GM12878 (cell line): Measurements from ENCODE around the gene RGCC. TPM values are rescaled to one million over a fixed set of nuclear protein-coding genes. Genes with fewer than 3 reads are reported as not detected.

Source experiments
- ATAC-seq: fragments of 200-7000 bp; cut with Tn5 transposase; 3 replicates; pipeline ENCODE4 v1.9.1; 2020; ENCODE audit warnings: mild to moderate bottlenecking, moderate library complexity
- BruUV-seq: library from RNA; stranded (reverse); fragments of 400-500 nt; replicated peaks from 2 replicates; lab custom pipeline; 2021; lab: Mats Ljungman, UMichigan
- CTCF ChIA-PET: fragments of 300-600 bp; sonication (Branson Sonifier 250); formaldehyde crosslinking; extraction: SDS; loops from one replicate; lab custom pipeline; 2021; ENCODE audit warnings: inconsistent platforms; lab: Yijun Ruan, JAX
- POLR2A ChIA-PET: fragments of 350-600 bp; formaldehyde crosslinking; extraction: SDS; loops from one replicate; lab custom pipeline; 2021; ENCODE audit warnings: inconsistent platforms; lab: Charles Lee
- RAD21 ChIA-PET: fragments of 300-600 bp; sonication (Branson Sonifier 250); formaldehyde crosslinking; loops from one replicate; lab custom pipeline; 2023; ENCODE audit warnings: antibody characterized with exemption; ENCODE audit not compliant: unreplicated experiment; lab: Charles Lee
- SMC1A ChIA-PET: fragments of 300-600 bp; sonication (Branson Sonifier 250); formaldehyde crosslinking; loops from one replicate; lab custom pipeline; 2023; ENCODE audit not compliant: unreplicated experiment, uncharacterized antibody; lab: Charles Lee
- DNase-seq: peaks from one replicate; pipeline ENCODE4 v3.0.0-alpha.2; 2011; ENCODE audit warnings: low read depth, low spot score
- FAIRE-seq: peaks from 3 replicates; lab custom pipeline; 2011; peaks lifted over from hg19 to GRCh38; lab: Jason Lieb, UNC
- H2AFZ ChIP-seq: 2 replicates; pipeline ENCODE4 v1.6.0; 2011; ENCODE audit warnings: low read depth, low read length, control low read depth; ENCODE audit not compliant: control insufficient read depth
- H3K27ac ChIP-seq: 2 replicates; pipeline ENCODE4 v1.5.1; 2011; ENCODE audit warnings: control low read depth; ENCODE audit not compliant: control insufficient read depth, insufficient read depth
- H3K27me3 ChIP-seq, 2 experiments: replicated peaks in 1 of 2; 2 replicates each; pipeline versions ENCODE4 v1.6.0 to v1.6.1; 2011; ENCODE audit warnings: low read length in 1 of 2; ENCODE audit not compliant: control insufficient read depth in 2 of 2, insufficient read depth in 2 of 2
- H3K36me3 ChIP-seq, 2 experiments: 2 replicates each; pipeline ENCODE4 v1.5.1; 2011; ENCODE audit warnings: low read length in 1 of 2; ENCODE audit not compliant: control insufficient read depth in 2 of 2, insufficient read depth in 2 of 2
- H3K4me1 ChIP-seq: 2 replicates; pipeline ENCODE4 v1.6.1; 2011; ENCODE audit warnings: mild to moderate bottlenecking, low read length, moderate library complexity, mixed read lengths; ENCODE audit not compliant: control insufficient read depth, insufficient read depth
- H3K4me2 ChIP-seq: 2 replicates; pipeline ENCODE4 v1.6.0; 2011; ENCODE audit warnings: control low read depth; ENCODE audit not compliant: control insufficient read depth, insufficient read depth
- H3K4me3 ChIP-seq: fragments of 200-600 bp; sonication (generic); 2 replicates; pipeline ENCODE4 v1.5.1; 2016
- H3K79me2 ChIP-seq: 2 replicates; pipeline ENCODE4 v1.6.0; 2011; ENCODE audit warnings: low read length; ENCODE audit not compliant: control insufficient read depth, insufficient read depth
- H3K9ac ChIP-seq: 2 replicates; pipeline ENCODE4 v1.8.0; 2011; ENCODE audit warnings: low read length, control low read depth, mixed read lengths; ENCODE audit not compliant: control insufficient read depth, insufficient read depth
- H3K9me3 ChIP-seq: replicated peaks from 3 replicates; pipeline ENCODE4 v1.5.1; 2011; ENCODE audit warnings: mild to moderate bottlenecking, low read length; ENCODE audit not compliant: control insufficient read depth, insufficient read depth
- H4K20me1 ChIP-seq: 2 replicates; pipeline ENCODE4 v1.6.0; 2011; ENCODE audit not compliant: control insufficient read depth, insufficient read depth
- BACH1 ChIP-seq: fragments of 450-650 bp; IDR thresholded peaks from 2 replicates; pipeline ENCODE4 v1.6.1; 2017; ENCODE audit warnings: mild to moderate bottlenecking, borderline replicate concordance
- BHLHE40 ChIP-seq, 2 experiments: fragments of 450-650 bp in 1 of 2; IDR thresholded peaks; 2 replicates each; pipeline ENCODE4 v1.6.1; 2011 to 2017; ENCODE audit warnings: low read depth in 2 of 2, borderline replicate concordance in 1 of 2, improper control_type of control experiment in 1 of 2, low read length in 1 of 2, mild to moderate bottlenecking in 1 of 2
- CBFB ChIP-seq: IDR thresholded peaks from 2 replicates; pipeline ENCODE4 v1.6.1; 2016; ENCODE audit warnings: antibody characterized with exemption, low read depth
- ESRRA ChIP-seq: IDR thresholded peaks from 2 replicates; pipeline ENCODE4 v1.6.1; 2012; ENCODE audit warnings: mild to moderate bottlenecking, low read length, improper control_type of control experiment
- HCFC1 ChIP-seq: fragments of 150-350 bp; IDR thresholded peaks from 2 replicates; pipeline ENCODE4 v1.6.1; 2014; ENCODE audit warnings: low read length
- MYC ChIP-seq: IDR thresholded peaks from 2 replicates; pipeline ENCODE4 v1.6.1; 2011; ENCODE audit warnings: mild to moderate bottlenecking, low read length, moderate library complexity, inconsistent platforms; ENCODE audit not compliant: insufficient read depth, insufficient replicate concordance, insufficient read length, severe bottlenecking
- POLR2A ChIP-seq: IDR thresholded peaks from 2 replicates; pipeline ENCODE4 v1.6.1; 2011; ENCODE audit warnings: low read depth, mild to moderate bottlenecking, low read length
- RAD51 ChIP-seq: fragments of 450-650 bp; IDR thresholded peaks from 2 replicates; pipeline ENCODE4 v1.6.1; 2016; ENCODE audit warnings: moderate library complexity, mild to moderate bottlenecking, inconsistent platforms
- WGBS: methylation state at CpG from one replicate; pipeline ENCODE4 v1.1.6; 2016; ENCODE audit warnings: low lambda C conversion rate; ENCODE audit not compliant: insufficient replicate concordance, insufficient coverage; ENCODE audit errors: missing lambda C conversion rate; 5-methylcytosine and 5-hydroxymethylcytosine counted together
- in situ Hi-C: fragments of 300-500 bp; cut with MboI; formaldehyde crosslinking; loops from 9 replicates; pipeline ENCODE4 v1.14.3; 2018; ENCODE audit warnings: mixed read lengths
- intact Hi-C: fragments of 100-400 bp; cut with micrococcal nuclease; formaldehyde crosslinking; loops from one replicate; pipeline ENCODE4 v1.14.2; 2022; ENCODE audit not compliant: unreplicated experiment
- polyA plus RNA-seq, 11 experiments: library from polyadenylated mRNA; depleted of rRNA in 4 of 11; unstranded in 6 of 11; stranded (reverse) in 5 of 11; fragments of >200 nt; fragmentation: Nextera tagmentation in 4 of 11; fragmentation: Illumina TruSeq in 1 of 11; extraction: Ambion mirVana in 4 of 11; extraction: Trizol in 1 of 11; gene quantifications; 1 replicate in 1 of 11; 2 replicates in 10 of 11; pipeline versions ENCODE4 v1.2.1 to v1.2.3, GENCODE V29; 2011 to 2016; ENCODE audit warnings: inconsistent platforms in 2 of 11, missing spikeins in 2 of 11, low read depth in 1 of 11
- total RNA-seq, 4 experiments: library from RNA; depleted of rRNA in 3 of 4; stranded (reverse); fragments of >200 nt in 3 of 4; fragmentation: Illumina TruSeq in 1 of 4; extraction: Trizol in 1 of 4; gene quantifications; 2 replicates each; pipeline versions ENCODE4 v1.2.1 to v1.2.3, GENCODE V29; 2013 to 2021
- TF ChIP-seq, protein P1 (sequence below): fragments of 450-650 bp; IDR thresholded peaks from 2 replicates; pipeline ENCODE4 v1.6.1; 2018; ENCODE audit warnings: mild to moderate bottlenecking, low read depth, moderate library complexity; ENCODE audit not compliant: partially characterized antibody
- TF ChIP-seq, protein P2 (sequence below): fragments of 450-650 bp; IDR thresholded peaks from 2 replicates; pipeline ENCODE4 v1.6.1; 2014; ENCODE audit warnings: mild to moderate bottlenecking
- TF ChIP-seq, protein P3 (sequence below): fragments of 450-650 bp; formaldehyde crosslinking; IDR thresholded peaks from 2 replicates; pipeline ENCODE4 v1.4.0; 2020; ENCODE audit warnings: mild to moderate bottlenecking, moderate library complexity
- TF ChIP-seq, protein P4 (sequence below): fragments of 450-650 bp; IDR thresholded peaks from 2 replicates; pipeline ENCODE4 v1.6.1; 2017; ENCODE audit warnings: antibody characterized with exemption, mild to moderate bottlenecking, moderate library complexity

Gene RGCC
- total and polyA plus RNA-seq, 10 of the 15 experiments (the other 5 are each of a cell fraction or from before 2014, with no cell fraction given) = 0.41 to 19.4 (median 9.9) TPM

DNA sequence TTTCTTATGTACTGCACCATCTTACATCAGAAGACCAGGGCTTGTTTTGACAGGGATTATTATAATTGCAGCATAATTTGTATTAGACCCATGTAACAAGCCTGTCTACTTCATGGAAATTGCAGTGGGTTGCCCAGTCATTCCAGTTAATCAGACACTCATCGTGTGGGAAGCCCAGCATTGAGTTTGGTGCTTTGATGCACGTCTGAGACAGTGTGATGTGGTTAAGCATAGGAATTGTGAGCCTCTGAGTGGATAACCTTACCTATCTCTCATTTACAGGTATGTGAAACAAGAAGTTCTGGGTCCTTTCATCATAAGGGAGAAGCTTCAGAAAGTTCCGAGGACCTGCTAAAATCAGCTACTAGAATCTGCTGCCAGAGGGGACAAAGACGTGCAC is 12.8 kb downstream of the RGCC start:
- Histone ChIP-seq H3K27me3 (no peaks in the 10 kb centered on the region), H3K36me3 (peaks cover 0 to 4% of the 10 kb centered on the region in 2 experiments; a peak in 1 of 4 replicates), H3K4me1 (peaks cover 16% of the 10 kb centered on the region), H4K20me1 (no peaks in the 10 kb centered on the region), H3K9me3 (no peaks in the 10 kb centered on the region), H3K79me2 (no peaks in the 10 kb centered on the region), H3K4me3 (no peak overlapping the region), H3K4me2 (no peak overlapping the region), H3K27ac (no peak overlapping the region), H3K9ac (no peak overlapping the region), H2AFZ (no peak overlapping the region)
- ATAC-seq (no peak), DNase-seq (no peak), FAIRE-seq (no peak)
- SMC1A ChIA-PET = interaction anchor here (0.6 to 1.8 kb wide), 3 partner anchors 10 to 507 kb away, joined by 3 to 5 read pairs (median 4); no protein-coding TSS in a partner anchor
- CTCF ChIA-PET = interaction anchor here (0.6 to 2.8 kb wide), 2 partner anchors 11 to 266 kb away, joined by 4 to 14 read pairs; no protein-coding TSS in a partner anchor
- RAD21 ChIA-PET = no interaction called here
- in situ Hi-C loops (no loop called here), intact Hi-C loops (no loop called here)
- 83% methylated on average over 4 of the region's 4 CpGs for WGBS
- POLR2A ChIA-PET = no interaction called here
- no TSS peak for BruUV-seq
- TF ChIP-seq, protein P1, sequence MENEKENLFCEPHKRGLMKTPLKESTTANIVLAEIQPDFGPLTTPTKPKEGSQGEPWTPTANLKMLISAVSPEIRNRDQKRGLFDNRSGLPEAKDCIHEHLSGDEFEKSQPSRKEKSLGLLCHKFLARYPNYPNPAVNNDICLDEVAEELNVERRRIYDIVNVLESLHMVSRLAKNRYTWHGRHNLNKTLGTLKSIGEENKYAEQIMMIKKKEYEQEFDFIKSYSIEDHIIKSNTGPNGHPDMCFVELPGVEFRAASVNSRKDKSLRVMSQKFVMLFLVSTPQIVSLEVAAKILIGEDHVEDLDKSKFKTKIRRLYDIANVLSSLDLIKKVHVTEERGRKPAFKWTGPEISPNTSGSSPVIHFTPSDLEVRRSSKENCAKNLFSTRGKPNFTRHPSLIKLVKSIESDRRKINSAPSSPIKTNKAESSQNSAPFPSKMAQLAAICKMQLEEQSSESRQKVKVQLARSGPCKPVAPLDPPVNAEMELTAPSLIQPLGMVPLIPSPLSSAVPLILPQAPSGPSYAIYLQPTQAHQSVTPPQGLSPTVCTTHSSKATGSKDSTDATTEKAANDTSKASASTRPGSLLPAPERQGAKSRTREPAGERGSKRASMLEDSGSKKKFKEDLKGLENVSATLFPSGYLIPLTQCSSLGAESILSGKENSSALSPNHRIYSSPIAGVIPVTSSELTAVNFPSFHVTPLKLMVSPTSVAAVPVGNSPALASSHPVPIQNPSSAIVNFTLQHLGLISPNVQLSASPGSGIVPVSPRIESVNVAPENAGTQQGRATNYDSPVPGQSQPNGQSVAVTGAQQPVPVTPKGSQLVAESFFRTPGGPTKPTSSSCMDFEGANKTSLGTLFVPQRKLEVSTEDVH = no peak
- no peak for TF ChIP-seq CBFB
- no peak for TF ChIP-seq BHLHE40 (IDR thresholded peaks at IDR 0.05; ENCODE audit: borderline replicate concordance in 1 of 2, low read depth in 2 of 2, low read length in 1 of 2)
- no peak for TF ChIP-seq MYC
- no peak for TF ChIP-seq BACH1
- TF ChIP-seq, protein P2, sequence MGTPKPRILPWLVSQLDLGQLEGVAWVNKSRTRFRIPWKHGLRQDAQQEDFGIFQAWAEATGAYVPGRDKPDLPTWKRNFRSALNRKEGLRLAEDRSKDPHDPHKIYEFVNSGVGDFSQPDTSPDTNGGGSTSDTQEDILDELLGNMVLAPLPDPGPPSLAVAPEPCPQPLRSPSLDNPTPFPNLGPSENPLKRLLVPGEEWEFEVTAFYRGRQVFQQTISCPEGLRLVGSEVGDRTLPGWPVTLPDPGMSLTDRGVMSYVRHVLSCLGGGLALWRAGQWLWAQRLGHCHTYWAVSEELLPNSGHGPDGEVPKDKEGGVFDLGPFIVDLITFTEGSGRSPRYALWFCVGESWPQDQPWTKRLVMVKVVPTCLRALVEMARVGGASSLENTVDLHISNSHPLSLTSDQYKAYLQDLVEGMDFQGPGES = no peak
- TF ChIP-seq ESRRA = no peak
- TF ChIP-seq, protein P3, sequence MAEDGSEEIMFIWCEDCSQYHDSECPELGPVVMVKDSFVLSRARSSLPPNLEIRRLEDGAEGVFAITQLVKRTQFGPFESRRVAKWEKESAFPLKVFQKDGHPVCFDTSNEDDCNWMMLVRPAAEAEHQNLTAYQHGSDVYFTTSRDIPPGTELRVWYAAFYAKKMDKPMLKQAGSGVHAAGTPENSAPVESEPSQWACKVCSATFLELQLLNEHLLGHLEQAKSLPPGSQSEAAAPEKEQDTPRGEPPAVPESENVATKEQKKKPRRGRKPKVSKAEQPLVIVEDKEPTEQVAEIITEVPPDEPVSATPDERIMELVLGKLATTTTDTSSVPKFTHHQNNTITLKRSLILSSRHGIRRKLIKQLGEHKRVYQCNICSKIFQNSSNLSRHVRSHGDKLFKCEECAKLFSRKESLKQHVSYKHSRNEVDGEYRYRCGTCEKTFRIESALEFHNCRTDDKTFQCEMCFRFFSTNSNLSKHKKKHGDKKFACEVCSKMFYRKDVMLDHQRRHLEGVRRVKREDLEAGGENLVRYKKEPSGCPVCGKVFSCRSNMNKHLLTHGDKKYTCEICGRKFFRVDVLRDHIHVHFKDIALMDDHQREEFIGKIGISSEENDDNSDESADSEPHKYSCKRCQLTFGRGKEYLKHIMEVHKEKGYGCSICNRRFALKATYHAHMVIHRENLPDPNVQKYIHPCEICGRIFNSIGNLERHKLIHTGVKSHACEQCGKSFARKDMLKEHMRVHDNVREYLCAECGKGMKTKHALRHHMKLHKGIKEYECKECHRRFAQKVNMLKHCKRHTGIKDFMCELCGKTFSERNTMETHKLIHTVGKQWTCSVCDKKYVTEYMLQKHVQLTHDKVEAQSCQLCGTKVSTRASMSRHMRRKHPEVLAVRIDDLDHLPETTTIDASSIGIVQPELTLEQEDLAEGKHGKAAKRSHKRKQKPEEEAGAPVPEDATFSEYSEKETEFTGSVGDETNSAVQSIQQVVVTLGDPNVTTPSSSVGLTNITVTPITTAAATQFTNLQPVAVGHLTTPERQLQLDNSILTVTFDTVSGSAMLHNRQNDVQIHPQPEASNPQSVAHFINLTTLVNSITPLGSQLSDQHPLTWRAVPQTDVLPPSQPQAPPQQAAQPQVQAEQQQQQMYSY (CRISPR knock-in tag) = no peak
- no peak for TF ChIP-seq POLR2A
- TF ChIP-seq RAD51 = no peak
- TF ChIP-seq HCFC1 = no peak
- TF ChIP-seq, protein P4, sequence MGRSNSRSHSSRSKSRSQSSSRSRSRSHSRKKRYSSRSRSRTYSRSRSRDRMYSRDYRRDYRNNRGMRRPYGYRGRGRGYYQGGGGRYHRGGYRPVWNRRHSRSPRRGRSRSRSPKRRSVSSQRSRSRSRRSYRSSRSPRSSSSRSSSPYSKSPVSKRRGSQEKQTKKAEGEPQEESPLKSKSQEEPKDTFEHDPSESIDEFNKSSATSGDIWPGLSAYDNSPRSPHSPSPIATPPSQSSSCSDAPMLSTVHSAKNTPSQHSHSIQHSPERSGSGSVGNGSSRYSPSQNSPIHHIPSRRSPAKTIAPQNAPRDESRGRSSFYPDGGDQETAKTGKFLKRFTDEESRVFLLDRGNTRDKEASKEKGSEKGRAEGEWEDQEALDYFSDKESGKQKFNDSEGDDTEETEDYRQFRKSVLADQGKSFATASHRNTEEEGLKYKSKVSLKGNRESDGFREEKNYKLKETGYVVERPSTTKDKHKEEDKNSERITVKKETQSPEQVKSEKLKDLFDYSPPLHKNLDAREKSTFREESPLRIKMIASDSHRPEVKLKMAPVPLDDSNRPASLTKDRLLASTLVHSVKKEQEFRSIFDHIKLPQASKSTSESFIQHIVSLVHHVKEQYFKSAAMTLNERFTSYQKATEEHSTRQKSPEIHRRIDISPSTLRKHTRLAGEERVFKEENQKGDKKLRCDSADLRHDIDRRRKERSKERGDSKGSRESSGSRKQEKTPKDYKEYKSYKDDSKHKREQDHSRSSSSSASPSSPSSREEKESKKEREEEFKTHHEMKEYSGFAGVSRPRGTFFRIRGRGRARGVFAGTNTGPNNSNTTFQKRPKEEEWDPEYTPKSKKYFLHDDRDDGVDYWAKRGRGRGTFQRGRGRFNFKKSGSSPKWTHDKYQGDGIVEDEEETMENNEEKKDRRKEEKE = no peak
